Liver (tissue), 9 donors: ENCODE results near the gene PEX16. TPM values are rescaled to one million over a fixed set of nuclear protein-coding genes. Genes with fewer than 3 reads are reported as not detected.

Experiments used
- DNase-seq: peaks from one replicate; pipeline ENCODE4 v3.0.0-alpha.2; 2017; ENCODE audit warnings: low spot score
- H3K27ac ChIP-seq, 2 donors: one replicate each; pipeline ENCODE4 v1.7.0; 2013; ENCODE audit warnings: inconsistent platforms in 2 of 2, low read length in 2 of 2, control low read depth in 1 of 2, low read depth in 1 of 2, mild to moderate bottlenecking in 1 of 2
- H3K27me3 ChIP-seq, 4 donors: one replicate each; pipeline versions ENCODE4 v1.6.1 to v1.7.0; 2013; ENCODE audit warnings: low read length in 3 of 4, inconsistent platforms in 1 of 4, mild to moderate bottlenecking in 1 of 4, moderate library complexity in 1 of 4; ENCODE audit not compliant: control insufficient read depth in 4 of 4, insufficient read depth in 4 of 4
- H3K36me3 ChIP-seq, 4 donors: one replicate each; pipeline versions ENCODE4 v1.6.1 to v1.7.0; 2013; ENCODE audit warnings: low read length in 3 of 4, mild to moderate bottlenecking in 3 of 4, low read depth in 1 of 4, moderate library complexity in 1 of 4; ENCODE audit not compliant: control insufficient read depth in 4 of 4, insufficient read depth in 3 of 4
- H3K4me1 ChIP-seq, 4 donors: one replicate each; pipeline versions ENCODE4 v1.6.1 to v1.7.0; 2013; ENCODE audit warnings: low read length in 3 of 4, mild to moderate bottlenecking in 3 of 4, moderate library complexity in 1 of 4; ENCODE audit not compliant: control insufficient read depth in 4 of 4, insufficient read depth in 4 of 4
- H3K4me3 ChIP-seq, 3 donors: one replicate each; pipeline versions ENCODE4 v1.6.1 to v1.7.0; 2013; ENCODE audit warnings: low read length in 3 of 3, control low read depth in 1 of 3, low read depth in 1 of 3, mild to moderate bottlenecking in 1 of 3
- H3K9ac ChIP-seq, 2 donors: one replicate each; pipeline ENCODE4 v1.7.0; 2013; ENCODE audit warnings: low read length in 2 of 2, mild to moderate bottlenecking in 2 of 2, moderate library complexity in 2 of 2, control low read depth in 1 of 2, low read depth in 1 of 2
- H3K9me3 ChIP-seq, 4 donors: one replicate each; pipeline versions ENCODE4 v1.6.1 to v1.7.0; 2013; ENCODE audit warnings: low read length in 3 of 4; ENCODE audit not compliant: control insufficient read depth in 4 of 4
- EGR1 ChIP-seq, 2 donors: IDR thresholded peaks; 2 replicates each; pipeline ENCODE4 v1.6.1; 2016 to 2018; ENCODE audit warnings: antibody characterized with exemption in 2 of 2, low read depth in 2 of 2
- FOXA1 ChIP-seq: IDR thresholded peaks from 2 replicates; pipeline ENCODE4 v1.6.1; 2016; ENCODE audit warnings: antibody characterized with exemption
- FOXA2 ChIP-seq: IDR thresholded peaks from 2 replicates; pipeline ENCODE4 v1.6.1; 2016; ENCODE audit warnings: antibody characterized with exemption
- GABPA ChIP-seq, 2 donors: IDR thresholded peaks in 1 of 2; conservative IDR thresholded peaks in 1 of 2; 2 replicates each; pipeline ENCODE4 v1.6.1; 2016; ENCODE audit warnings: antibody characterized with exemption in 2 of 2, mild to moderate bottlenecking in 1 of 2, moderate library complexity in 1 of 2
- HNF4A ChIP-seq, 2 donors: conservative IDR thresholded peaks; 2 replicates each; pipeline ENCODE4 v1.6.1; 2016; ENCODE audit warnings: antibody characterized with exemption in 2 of 2, mild to moderate bottlenecking in 2 of 2
- HNF4G ChIP-seq: IDR thresholded peaks from 2 replicates; pipeline ENCODE4 v1.6.1; 2016; ENCODE audit warnings: antibody characterized with exemption
- JUND ChIP-seq, 2 donors: IDR thresholded peaks; 2 replicates each; pipeline ENCODE4 v1.6.1; 2016; ENCODE audit warnings: antibody characterized with exemption in 2 of 2
- MAX ChIP-seq: IDR thresholded peaks from 2 replicates; pipeline ENCODE4 v1.6.1; 2016; ENCODE audit warnings: antibody characterized with exemption
- NR2F2 ChIP-seq: IDR thresholded peaks from 2 replicates; pipeline ENCODE4 v1.6.1; 2016; ENCODE audit warnings: antibody characterized with exemption
- REST ChIP-seq: IDR thresholded peaks from 2 replicates; pipeline ENCODE4 v1.6.1; 2016; ENCODE audit warnings: antibody characterized with exemption, mild to moderate bottlenecking
- RXRA ChIP-seq, 2 donors: IDR thresholded peaks; 2 replicates each; pipeline ENCODE4 v1.6.1; 2017 to 2018; ENCODE audit warnings: antibody characterized with exemption in 2 of 2, mild to moderate bottlenecking in 1 of 2
- SP1 ChIP-seq: IDR thresholded peaks from 2 replicates; pipeline ENCODE4 v1.6.1; 2018; ENCODE audit warnings: antibody characterized with exemption, mild to moderate bottlenecking
- TAF1 ChIP-seq: conservative IDR thresholded peaks from 2 replicates; pipeline ENCODE4 v1.6.1; 2016; ENCODE audit warnings: antibody characterized with exemption, mild to moderate bottlenecking
- YY1 ChIP-seq: IDR thresholded peaks from 2 replicates; pipeline ENCODE4 v1.6.1; 2016; ENCODE audit warnings: antibody characterized with exemption, mild to moderate bottlenecking
- WGBS: extraction: QIAGEN DNeasy Blood & Tissue Kit; methylation state at CpG from one replicate; pipeline ENCODE4 v1.1.7; 2013; 5-methylcytosine and 5-hydroxymethylcytosine counted together
- polyA plus RNA-seq, 2 donors: library from polyadenylated mRNA; stranded (reverse) in 1 of 2; unstranded in 1 of 2; fragments of 200-250 nt in 1 of 2; fragments of >200 nt in 1 of 2; fragmentation: Nextera tagmentation in 1 of 2; extraction: Ambion mirVana in 1 of 2; gene quantifications; one replicate each; pipeline versions ENCODE4 v1.2.1 to v1.2.3, GENCODE V29; 2013 to 2015
- total RNA-seq, 2 donors: library from RNA; depleted of rRNA; stranded (reverse); fragments of >200 nt; gene quantifications; one replicate each; pipeline ENCODE4 v1.2.3, GENCODE V29; 2014
- TF ChIP-seq, protein P1 (sequence below): fragments of 150-350 bp; IDR thresholded peaks from 2 replicates; pipeline ENCODE4 v1.5.1; 2017; ENCODE audit warnings: improper control_type of control experiment, low read depth, low read length; ENCODE audit not compliant: missing input control
- TF ChIP-seq, protein P2 (sequence below): IDR thresholded peaks from 2 replicates; pipeline ENCODE4 v1.6.1; 2016; ENCODE audit warnings: antibody characterized with exemption
- donor health status: healthy.
- donor health status: healthy.
- donor health status: healthy.
- donor health status: healthy.
- donor health status: healthy.

PEX16 gene
- total and polyA plus RNA-seq, 4 donors, result 18.8 to 41.2 (median 29.8) TPM

- H3K9ac ChIP-seq, result no peak overlapping the region
These were observed 8.3 kb upstream of the PEX16 start for GRCh38 chr11:45926001-45926401.

GRCh38 chr11:45925550-45925949, 7.9 kb upstream of the PEX16 start:
- Histone ChIP-seq H3K27ac (no peak overlapping the region), H3K9ac (no peak overlapping the region), H3K4me3 (no peak overlapping the region), H3K9me3 (no peaks in the 10 kb centered on the region), H3K36me3 (no peaks in the 10 kb centered on the region), H3K27me3 (no peaks in the 10 kb centered on the region), H3K4me1 (peaks cover 0 to 12% (median 4%) of the 10 kb centered on the region in 4 donors)
- DNase-seq, result no peak
- 90% methylated on average over 3 of the region's 3 CpGs for WGBS
- TF ChIP-seq, protein P1, sequence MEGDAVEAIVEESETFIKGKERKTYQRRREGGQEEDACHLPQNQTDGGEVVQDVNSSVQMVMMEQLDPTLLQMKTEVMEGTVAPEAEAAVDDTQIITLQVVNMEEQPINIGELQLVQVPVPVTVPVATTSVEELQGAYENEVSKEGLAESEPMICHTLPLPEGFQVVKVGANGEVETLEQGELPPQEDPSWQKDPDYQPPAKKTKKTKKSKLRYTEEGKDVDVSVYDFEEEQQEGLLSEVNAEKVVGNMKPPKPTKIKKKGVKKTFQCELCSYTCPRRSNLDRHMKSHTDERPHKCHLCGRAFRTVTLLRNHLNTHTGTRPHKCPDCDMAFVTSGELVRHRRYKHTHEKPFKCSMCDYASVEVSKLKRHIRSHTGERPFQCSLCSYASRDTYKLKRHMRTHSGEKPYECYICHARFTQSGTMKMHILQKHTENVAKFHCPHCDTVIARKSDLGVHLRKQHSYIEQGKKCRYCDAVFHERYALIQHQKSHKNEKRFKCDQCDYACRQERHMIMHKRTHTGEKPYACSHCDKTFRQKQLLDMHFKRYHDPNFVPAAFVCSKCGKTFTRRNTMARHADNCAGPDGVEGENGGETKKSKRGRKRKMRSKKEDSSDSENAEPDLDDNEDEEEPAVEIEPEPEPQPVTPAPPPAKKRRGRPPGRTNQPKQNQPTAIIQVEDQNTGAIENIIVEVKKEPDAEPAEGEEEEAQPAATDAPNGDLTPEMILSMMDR, result no peak
- TF ChIP-seq YY1 (no peak), FOXA2 (no peak), NR2F2 (no peak), GABPA (IDR thresholded peaks at IDR 0.05 in 1 of 2, conservative IDR thresholded peaks at IDR 0.05 in 1 of 2) (no peak), SP1 (no peak), MAX (no peak), TAF1 (no peak), EGR1 (IDR thresholded peaks at IDR 0.05; ENCODE audit: low read depth in 2 of 2) (no peak), JUND (IDR thresholded peaks at IDR 0.05) (no peak), HNF4G (no peak), HNF4A (conservative IDR thresholded peaks at IDR 0.05) (no peak)
- TF ChIP-seq, protein P2, sequence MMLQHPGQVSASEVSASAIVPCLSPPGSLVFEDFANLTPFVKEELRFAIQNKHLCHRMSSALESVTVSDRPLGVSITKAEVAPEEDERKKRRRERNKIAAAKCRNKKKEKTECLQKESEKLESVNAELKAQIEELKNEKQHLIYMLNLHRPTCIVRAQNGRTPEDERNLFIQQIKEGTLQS, result no peak

More at GRCh38 chr11:45926001-45926401, 8.3 kb upstream of the PEX16 start:
- Histone ChIP-seq H3K9me3 (no peaks in the 10 kb centered on the region), H3K27me3 (no peaks in the 10 kb centered on the region), H3K4me3 (no peak overlapping the region), H3K27ac (no peak overlapping the region), H3K4me1 (peaks cover 0 to 12% (median 4%) of the 10 kb centered on the region in 4 donors), H3K36me3 (no peaks in the 10 kb centered on the region)
- DNase-seq, result no peak
- TF ChIP-seq MAX (no peak), REST (no peak), HNF4G (no peak), SP1 (no peak), FOXA1 (no peak), JUND (IDR thresholded peaks at IDR 0.05) (no peak), NR2F2 (no peak), HNF4A (conservative IDR thresholded peaks at IDR 0.05) (no peak), YY1 (no peak), RXRA (IDR thresholded peaks at IDR 0.05) (no peak), EGR1 (IDR thresholded peaks at IDR 0.05; ENCODE audit: low read depth in 2 of 2) (no peak)
- TF ChIP-seq, protein P1, result no peak
- TF ChIP-seq, protein P2, result no peak
- 84% methylated on average over 12 of the region's 12 CpGs for WGBS
